HEK293T (cell line): Measurements from ENCODE around the gene MACO1.
"Not testable (repeated sequence)": the region's sequence is repeated elsewhere in the genome, so short reads cannot be mapped to it uniquely, and the experiment has no call there.

ENCODE experiments used
- BHLHE40 ChIP-seq: fragments of 450-650 bp; IDR thresholded peaks from 2 replicates; pipeline ENCODE4 v1.6.1; 2016; ENCODE audit warnings: mild to moderate bottlenecking, moderate library complexity, borderline replicate concordance
- CTBP1 ChIP-seq: fragments of 450-650 bp; IDR thresholded peaks from 2 replicates; pipeline ENCODE4 v1.6.1; 2016; ENCODE audit warnings: borderline replicate concordance
- ELF4 ChIP-seq: fragments of 450-650 bp; IDR thresholded peaks from 2 replicates; pipeline ENCODE4 v1.6.1; 2017; ENCODE audit warnings: antibody characterized with exemption
- FOXA1 ChIP-seq: fragments of 450-650 bp; IDR thresholded peaks from 2 replicates; pipeline ENCODE4 v1.6.1; 2016; ENCODE audit warnings: mild to moderate bottlenecking
- FOXM1 ChIP-seq: fragments of 450-650 bp; IDR thresholded peaks from 2 replicates; pipeline ENCODE4 v1.6.1; 2017; ENCODE audit warnings: mild to moderate bottlenecking, borderline replicate concordance
- HDGF ChIP-seq: fragments of 450-650 bp; IDR thresholded peaks from 2 replicates; pipeline ENCODE4 v1.6.1; 2017; ENCODE audit warnings: antibody characterized with exemption, borderline replicate concordance
- L3MBTL2 ChIP-seq: fragments of 450-650 bp; conservative IDR thresholded peaks from 2 replicates; pipeline ENCODE4 v1.6.1; 2016; ENCODE audit warnings: mild to moderate bottlenecking
- SP1 ChIP-seq: fragments of 450-650 bp; IDR thresholded peaks from 2 replicates; pipeline ENCODE4 v1.6.1; 2017
- SUZ12 ChIP-seq: fragments of 450-650 bp; IDR thresholded peaks from 2 replicates; pipeline ENCODE4 v1.6.1; 2016; ENCODE audit warnings: mild to moderate bottlenecking

GRCh38 chr1:25402947-25403803 lies 27.5 kb upstream of the MACO1 start:
- not testable (repeated sequence) for TF ChIP-seq L3MBTL2, SP1, ELF4, SUZ12, BHLHE40, CTBP1, HDGF, FOXA1, FOXM1
